GM18499 (cell line): Measurements from ENCODE around the gene TM7SF3.

Experiments used
- ATAC-seq: cut with Tn5 transposase; IDR thresholded peaks from one replicate; pipeline ENCODE4 v1.9.1; 2021; ENCODE audit warnings: moderate number of reproducible peaks; ENCODE audit not compliant: insufficient read depth, unreplicated experiment

The TM7SF3 gene

DNA sequence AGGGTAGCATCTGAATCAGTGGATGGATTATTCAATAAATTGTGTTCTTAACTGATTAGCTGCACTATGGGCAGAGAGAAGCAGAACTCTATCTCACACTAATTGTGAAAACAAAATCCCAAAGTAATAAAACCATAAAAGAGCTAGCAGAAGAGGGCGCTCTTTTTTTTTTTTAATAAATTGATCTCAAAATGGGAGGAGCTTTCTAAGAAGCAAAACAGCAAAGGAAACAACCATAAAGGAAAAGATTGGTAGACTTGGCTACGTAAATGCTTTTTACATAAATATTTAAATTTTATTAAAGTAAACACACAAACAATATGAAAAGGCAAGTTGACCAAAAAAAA, 1.5 kb upstream of the TM7SF3 start:
- ATAC-seq: no peak

DNA sequence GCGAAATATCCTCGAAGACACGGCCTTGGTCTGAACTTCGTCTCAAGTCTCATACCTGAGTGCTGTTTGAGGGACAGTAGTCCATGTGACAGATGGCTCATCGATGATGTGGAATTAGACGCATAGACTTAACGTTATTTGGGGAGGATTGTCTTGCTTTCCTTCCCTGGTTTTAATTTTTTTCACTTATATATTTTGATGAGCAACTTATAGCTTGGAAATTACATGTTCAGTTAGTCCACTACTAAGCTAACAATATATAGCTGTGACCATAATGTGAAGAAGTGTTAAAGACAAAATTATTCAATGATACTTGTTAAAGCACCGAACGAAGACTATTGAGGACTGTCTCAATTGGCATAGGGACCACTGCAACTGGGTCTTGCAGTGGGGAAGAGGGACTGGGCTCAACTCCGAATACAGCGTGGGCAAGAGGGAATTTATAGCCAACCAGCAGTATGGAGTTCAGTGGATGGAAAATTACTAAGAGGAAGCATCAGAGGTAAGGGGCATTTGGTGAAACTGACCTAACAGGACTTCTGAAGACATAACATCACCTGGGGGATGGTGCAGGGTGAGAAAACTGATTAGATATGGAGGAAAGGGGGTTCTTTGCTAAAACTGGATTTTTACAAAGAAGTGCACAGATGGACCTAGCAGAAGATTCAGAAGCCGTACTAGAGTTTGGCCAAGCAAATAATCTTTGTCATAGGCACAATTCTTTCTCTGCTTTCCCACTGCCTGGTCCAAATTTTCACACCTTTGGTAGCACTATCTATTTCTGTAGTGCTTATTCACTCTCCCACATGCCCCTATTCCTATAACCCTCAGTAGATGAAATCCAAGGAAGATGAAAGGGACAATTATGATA, 910 bp upstream of the TM7SF3 start:
- no peak for ATAC-seq

DNA sequence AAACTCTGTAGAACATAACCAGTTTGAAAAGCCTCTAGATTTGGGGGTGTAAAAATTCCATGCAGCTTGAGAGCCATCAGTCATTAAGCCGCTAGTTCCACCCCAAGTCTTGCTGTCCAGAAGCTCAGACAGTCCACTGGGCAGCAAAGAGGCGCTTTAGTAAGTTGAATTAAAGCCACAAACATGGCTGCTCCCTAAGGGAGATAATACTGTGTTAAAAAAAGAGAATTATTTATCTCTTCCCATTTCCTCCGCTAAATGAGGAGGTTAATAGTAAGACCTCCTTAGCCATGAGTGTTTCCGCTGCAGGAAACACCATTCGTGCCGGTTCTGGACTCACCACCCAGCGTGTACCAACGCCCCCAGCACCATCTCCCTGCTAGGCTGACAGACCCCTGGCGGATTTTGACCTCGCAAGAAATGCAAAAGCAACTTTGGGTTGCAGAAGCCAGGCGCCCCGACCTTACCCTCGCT, 536 bp downstream of the TM7SF3 start:
- ATAC-seq: no peak

DNA sequence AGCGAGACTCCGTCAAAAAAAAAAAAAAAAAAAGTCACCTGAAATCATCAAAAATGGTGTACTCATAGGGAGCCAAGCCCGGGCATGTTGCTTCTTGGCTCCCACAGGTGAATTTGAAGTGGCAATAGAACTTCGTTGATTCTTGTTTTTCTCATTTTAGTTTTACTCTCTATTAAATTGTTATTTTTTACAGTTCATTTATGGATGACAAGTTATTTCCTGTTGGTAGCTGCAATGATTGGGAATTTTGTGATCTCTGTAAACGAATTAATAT, 1.3 kb downstream of the TM7SF3 start:
- no peak for ATAC-seq

DNA sequence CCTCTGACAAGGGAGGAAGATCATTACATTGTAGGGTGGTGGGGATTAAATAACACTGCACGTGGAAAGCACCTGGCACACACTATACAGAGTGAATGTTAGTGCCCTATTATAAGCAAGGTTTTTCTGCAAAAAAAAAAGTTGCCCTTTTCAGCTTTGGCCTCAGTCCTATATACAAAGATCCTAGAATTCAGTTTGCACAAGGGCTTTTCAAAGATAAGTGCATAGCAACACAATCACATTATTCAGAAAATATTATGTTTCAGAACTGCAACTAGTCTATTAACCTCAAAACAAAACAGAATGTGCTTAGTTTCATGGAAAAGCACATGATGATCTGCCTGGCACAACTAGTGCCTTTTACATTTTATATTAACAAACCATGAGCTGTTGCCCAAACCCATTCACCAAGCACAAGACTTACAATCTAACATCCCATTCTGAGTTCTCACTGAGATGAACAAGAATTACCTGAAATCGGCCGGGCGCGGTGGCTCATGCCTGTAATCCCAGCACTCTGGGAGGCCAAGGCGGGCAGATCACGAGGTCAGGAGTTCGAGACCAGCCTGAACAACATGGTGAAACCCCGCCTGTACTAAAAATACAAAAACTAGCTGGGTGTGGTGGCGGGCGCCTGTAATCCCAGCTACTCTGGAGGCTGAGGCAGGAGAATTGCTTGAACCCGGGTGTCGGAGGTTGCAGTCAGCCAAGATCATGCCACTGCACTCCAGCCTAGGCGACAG, 1.8 kb downstream of the TM7SF3 start:
- ATAC-seq: no peak

DNA sequence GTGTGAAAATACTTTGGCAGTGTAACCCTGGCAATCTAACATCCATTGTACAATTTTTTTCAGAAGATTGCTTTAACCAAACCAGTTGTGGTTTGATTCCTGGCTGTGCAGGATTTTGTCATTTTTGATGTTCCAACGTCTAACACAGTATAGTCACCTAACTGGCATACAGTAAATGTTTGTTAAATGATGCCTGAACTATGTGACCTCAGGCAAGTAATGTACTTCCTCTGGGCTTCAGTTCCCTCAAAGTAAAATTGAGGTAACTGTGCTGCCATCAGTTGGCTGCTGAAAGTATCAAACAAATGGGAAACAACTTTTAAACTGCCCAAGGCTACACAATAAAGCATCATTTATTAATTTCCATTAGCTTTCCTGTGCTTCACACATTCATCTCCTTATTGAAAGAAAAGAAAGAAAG, 4.3 kb downstream of the TM7SF3 start:
- no peak for ATAC-seq

DNA sequence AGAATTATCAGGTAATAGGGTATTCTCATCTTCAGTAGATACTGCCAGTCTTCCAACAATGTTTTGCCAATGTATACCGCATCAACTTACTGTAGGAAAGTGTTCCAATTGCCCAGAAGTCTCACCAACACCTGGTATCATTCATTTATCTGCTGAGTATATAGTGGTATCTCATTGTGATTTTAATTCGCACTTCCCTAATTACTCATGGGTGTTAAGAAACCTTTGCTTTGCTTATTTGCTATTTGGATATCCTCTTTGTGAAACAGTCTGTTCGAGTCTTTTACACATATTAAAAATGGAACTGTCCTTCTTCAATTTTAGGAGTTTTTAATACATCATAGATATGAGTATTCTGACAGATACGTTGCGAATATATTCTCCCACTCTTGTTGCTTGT, 6.1 kb downstream of the TM7SF3 start:
- ATAC-seq: no peak

DNA sequence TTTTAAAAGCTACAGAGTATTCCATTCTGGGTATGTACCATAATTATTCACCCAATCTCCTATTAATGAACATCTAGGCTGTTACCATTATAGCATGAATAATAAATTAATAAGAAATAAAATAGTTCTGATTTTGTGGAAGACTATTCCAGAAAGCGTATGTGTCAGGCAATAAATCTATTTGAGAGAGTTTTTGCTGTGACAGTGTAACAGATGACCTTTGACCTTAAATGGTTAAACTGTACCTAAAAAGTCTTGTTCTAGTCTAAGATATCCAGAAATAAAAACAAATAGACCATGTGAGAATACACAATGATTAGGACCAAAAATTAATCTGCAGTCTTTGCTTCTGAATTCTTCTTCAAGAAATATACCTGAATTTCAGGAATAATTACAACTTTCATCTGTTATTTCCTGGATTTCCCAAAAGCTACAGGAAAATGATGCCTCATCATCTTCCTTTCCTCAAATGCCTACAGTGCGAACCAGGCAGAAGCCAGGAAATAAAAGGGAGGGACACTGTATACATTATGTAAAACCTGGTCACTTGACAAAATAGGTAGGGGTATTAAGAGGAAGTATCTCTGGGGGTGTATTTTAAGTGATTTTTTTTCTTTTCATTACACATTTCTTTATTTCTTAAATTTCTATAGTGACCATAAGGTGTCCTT, 7.3 kb downstream of the TM7SF3 start:
- no peak for ATAC-seq

DNA sequence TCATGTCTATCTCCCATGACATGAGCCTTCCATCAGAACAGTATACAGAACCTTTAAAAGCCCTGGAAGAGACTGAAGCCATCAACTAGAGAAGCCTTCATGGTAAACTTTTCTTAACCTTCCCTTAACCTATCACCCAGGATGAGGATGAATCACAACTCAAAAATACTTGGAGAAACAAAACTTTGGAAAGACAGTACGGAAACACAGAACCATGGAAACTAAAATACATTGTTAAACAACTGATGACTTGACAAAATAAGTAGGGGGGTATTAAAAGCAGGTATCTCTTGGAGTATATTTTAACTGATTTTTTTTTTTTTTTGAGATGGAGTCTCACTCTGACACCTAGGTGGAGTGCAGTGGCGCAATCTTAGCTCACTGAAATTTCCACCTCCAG, 8.7 kb downstream of the TM7SF3 start:
- ATAC-seq: no peak

GRCh38 chr12:27003421-27004381, 10.5 kb downstream of the TM7SF3 start:
- ATAC-seq: no peak

DNA sequence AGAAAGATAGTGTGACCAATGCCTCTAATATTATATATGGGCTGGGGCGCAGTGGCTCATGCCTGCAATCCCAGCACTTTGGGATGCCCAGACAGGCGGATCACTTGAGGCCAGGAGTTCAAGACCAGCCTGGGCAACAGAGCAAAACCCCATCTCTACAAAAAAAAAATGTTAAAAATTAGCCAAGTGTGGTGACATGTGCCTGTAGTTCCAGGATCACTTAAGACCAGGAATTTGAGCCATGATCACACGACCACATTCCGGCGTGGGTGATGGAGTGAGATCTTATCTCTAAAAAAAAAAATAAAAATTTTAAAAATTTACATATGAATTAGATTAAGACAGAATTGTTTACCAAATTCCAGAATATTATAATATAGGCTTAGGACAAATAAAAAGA, 12.0 kb downstream of the TM7SF3 start:
- no peak for ATAC-seq

GRCh38 chr12:27001663-27002062, 12.5 kb downstream of the TM7SF3 start:
- no peak for ATAC-seq

DNA sequence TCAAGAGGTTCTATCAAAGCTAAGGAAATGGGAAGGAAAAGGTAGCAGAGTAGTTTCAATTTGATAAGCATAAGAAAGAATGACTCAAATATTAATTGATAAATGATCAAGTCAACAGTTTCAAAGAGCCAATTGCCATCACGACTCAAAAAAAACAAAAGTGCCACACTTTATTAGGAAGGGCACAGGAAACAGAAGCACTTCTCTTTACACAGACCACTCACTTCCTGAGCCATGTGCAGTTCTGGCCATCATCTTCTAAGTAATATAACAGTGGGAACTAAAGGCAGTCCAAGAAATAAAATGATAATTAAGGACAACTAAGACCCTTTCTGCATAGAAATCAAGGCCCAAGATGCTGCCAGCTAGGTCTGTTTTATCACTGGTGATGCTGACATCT, 13.2 kb downstream of the TM7SF3 start:
- ATAC-seq: no peak

GRCh38 chr12:26997003-26997402, 17.2 kb downstream of the TM7SF3 start:
- no peak for ATAC-seq

DNA sequence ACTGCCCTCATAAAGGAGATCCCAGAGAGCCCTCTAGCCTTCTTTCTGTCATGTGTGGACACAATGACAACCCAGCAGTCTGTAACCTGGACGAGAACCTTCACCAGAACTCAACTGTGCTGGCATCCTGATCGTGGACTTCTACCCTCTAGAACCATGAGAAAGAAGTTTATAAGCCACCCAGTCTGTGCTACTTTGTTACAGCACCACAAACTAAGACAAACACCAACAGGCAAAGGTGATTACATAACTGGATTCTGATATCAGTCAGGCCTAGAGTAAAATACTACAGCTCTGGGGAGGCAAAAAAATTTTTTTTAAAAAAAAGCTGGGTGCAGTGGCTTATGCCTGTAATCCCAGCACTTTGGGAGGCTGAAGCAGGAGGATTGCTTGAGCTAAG, 18.5 kb downstream of the TM7SF3 start:
- ATAC-seq: no peak

GRCh38 chr12:26994109-26994508, 20.1 kb downstream of the TM7SF3 start:
- no peak for ATAC-seq

DNA sequence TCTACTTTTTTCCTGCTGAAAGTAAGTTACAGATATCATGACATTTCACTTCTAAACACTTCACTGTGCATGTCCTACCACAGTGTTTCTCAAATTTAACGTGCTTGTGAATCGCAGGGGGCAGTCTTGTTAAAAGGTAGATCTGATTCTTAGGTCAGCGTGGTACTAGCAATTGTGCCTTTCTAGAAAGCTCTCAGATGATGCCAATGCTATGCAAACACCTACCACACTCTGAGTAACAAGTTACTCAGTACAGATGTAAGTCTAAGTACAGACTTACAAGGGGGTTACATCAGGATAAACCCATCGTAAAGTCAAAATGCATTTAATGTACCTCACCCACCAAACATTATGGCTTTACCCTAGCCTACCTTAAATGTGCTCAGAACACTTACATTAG, 22.4 kb downstream of the TM7SF3 start:
- no peak for ATAC-seq

- ATAC-seq: no peak
These were observed 24.3 kb downstream of the TM7SF3 start for GRCh38 chr12:26989873-26990272.

GRCh38 chr12:26988703-26989102, 25.5 kb downstream of the TM7SF3 start:
- no peak for ATAC-seq
